Activated CD4-positive, alpha-beta memory T cell treated with anti-CD3 and anti-CD28 coated beads for 36 hours (primary cell): ENCODE data around the gene TMEM150A. TPM values are rescaled to one million over a fixed set of nuclear protein-coding genes. Genes with fewer than 3 reads are reported as not detected.

ENCODE experiments used
- CTCF ChIA-PET: fragments of 350-600 bp; sonication (Branson Sonifier 250); formaldehyde crosslinking; loops from one replicate; lab custom pipeline; 2021; ENCODE audit warnings: antibody characterized with exemption, inconsistent platforms; lab: Charles Lee
- POLR2A ChIA-PET: fragments of 350-600 bp; sonication (Branson Sonifier 250); formaldehyde crosslinking; loops from one replicate; lab custom pipeline; 2021; ENCODE audit warnings: antibody characterized with exemption; lab: Charles Lee
- DNase-seq: peaks from one replicate; pipeline ENCODE4 v3.0.0-alpha.2; 2020
- H3K27ac Mint-ChIP-seq: one replicate; pipeline ENCODE4 v1.8.0; 2021; ENCODE audit warnings: mixed read lengths
- H3K27me3 Mint-ChIP-seq: one replicate; pipeline ENCODE4 v1.8.0; 2021; ENCODE audit warnings: mixed read lengths
- H3K36me3 Mint-ChIP-seq: one replicate; pipeline ENCODE4 v1.8.0; 2021; ENCODE audit warnings: mixed read lengths
- H3K4me1 Mint-ChIP-seq: one replicate; pipeline ENCODE4 v1.8.0; 2021; ENCODE audit warnings: low read depth, mixed read lengths
- H3K4me3 Mint-ChIP-seq: one replicate; pipeline ENCODE4 v1.8.0; 2021; ENCODE audit warnings: mild to moderate bottlenecking, mixed read lengths
- H3K9me3 Mint-ChIP-seq: one replicate; pipeline ENCODE4 v1.8.0; 2021; ENCODE audit warnings: mixed read lengths
- intact Hi-C: fragments of 100-400 bp; cut with micrococcal nuclease; formaldehyde crosslinking; loops from one replicate; pipeline ENCODE4 v1.15.1; 2023
- total RNA-seq, 2 experiments: library from RNA; stranded (reverse); gene quantifications; one replicate each; pipeline ENCODE4 v1.2.3, GENCODE V29; 2021

TMEM150A gene
- total RNA-seq, 2 experiments from 2014 or later, result 1.2 to 1.6 TPM

DNA sequence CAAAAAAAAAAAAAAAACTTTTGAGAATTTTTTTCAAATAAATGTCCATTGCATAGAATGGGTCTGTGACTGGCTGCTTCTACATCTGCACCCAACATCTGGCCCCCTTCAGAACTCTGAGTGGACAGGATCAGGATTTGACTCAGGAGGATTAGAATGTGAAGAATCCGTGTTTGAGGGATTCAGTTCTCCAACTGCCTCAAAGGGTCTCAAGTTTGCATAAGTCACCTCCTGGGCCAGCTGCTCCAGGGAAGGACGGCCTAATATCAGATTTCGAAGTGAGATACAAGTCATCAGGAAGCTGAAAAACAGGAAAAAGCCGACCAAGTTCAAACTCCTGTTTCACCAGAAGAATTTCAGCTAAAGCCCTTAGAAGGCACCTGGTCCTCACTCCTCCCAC, 52.7 kb downstream of the TMEM150A start:
- CTCF ChIA-PET, result interaction anchor here (1.0 to 13.3 kb wide), 7 partner anchors 10 to 185 kb away, joined by 3 to 328 read pairs (median 45); partner anchors contain the start of genes GGCX, MAT2A and SH2D6
- POLR2A ChIA-PET, result interaction anchor here (0.9 to 5.4 kb wide), 3 partner anchors 10 to 222 kb away, joined by 3 to 52 read pairs (median 3); partner anchors contain the start of genes MAT2A, SH2D6 and TGOLN2
- Mint-ChIP-seq H3K9me3 (no peaks in the 10 kb centered on the region), H3K4me3 (no peak overlapping the region), H3K4me1 (no peaks in the 10 kb centered on the region), H3K27ac (no peak overlapping the region), H3K36me3 (peaks cover 35% of the 10 kb centered on the region), H3K27me3 (no peaks in the 10 kb centered on the region)
- intact Hi-C loops, result loop anchor here (5.0 kb wide), 1 partner anchor 248 kb away; no protein-coding TSS in a partner anchor
- DNase-seq, result no peak

DNA sequence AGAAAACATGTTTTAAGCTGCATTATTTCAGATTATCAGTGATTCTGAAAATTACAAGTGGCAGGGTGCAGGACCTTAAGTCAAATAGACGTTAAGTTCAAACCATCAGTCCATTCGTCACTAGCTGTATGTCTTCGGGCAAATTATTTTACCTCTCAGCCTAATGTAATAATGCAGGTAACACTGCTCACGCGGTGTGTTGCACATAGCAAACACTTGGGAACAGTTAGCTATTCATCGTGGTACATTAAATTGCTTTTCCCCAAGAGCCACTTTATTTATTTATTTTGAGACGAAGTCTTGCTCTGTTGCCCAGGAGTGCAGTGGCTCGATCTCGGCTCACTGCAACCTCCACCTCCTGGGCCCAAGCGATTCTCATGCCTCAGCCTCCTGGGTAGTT, 53.4 kb downstream of the TMEM150A start:
- Mint-ChIP-seq H3K27me3 (no peaks in the 10 kb centered on the region), H3K4me3 (no peak overlapping the region), H3K4me1 (peaks cover 3% of the 10 kb centered on the region), H3K9me3 (no peaks in the 10 kb centered on the region), H3K27ac (no peak overlapping the region), H3K36me3 (peaks cover 36% of the 10 kb centered on the region)
- intact Hi-C loops, result no loop called here
- no peak for DNase-seq
- ChIA-PET POLR2A (interaction anchor here (0.9 to 5.4 kb wide), 5 partner anchors 10 to 222 kb away, joined by 3 to 52 read pairs (median 5); partner anchors contain the start of genes MAT2A and SH2D6), CTCF (interaction anchor here (0.8 to 13.3 kb wide), 8 partner anchors 8 to 194 kb away, joined by 3 to 328 read pairs (median 5); partner anchors contain the start of genes ELMOD3, GGCX, MAT2A and SH2D6)

DNA sequence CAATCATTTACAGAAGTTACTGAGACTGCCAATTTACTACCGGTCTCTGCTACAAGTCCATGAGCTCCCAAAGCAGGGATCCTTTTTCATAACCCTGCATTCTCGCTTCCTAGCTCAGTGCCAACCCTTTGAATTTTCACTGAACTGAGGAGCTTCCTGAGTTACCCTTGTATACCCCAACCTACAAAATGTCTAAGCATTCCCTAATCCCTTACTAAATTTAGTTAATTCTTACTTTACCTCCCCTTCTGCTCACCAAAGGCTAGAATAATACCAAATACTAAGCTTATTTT, 53.9 kb downstream of the TMEM150A start:
- peaks cover 34% of the 10 kb centered on the region for H3K36me3 Mint-ChIP-seq
- no peak overlapping the region for H3K4me3 Mint-ChIP-seq
- CTCF ChIA-PET, result interaction anchor here (0.8 to 13.3 kb wide), 8 partner anchors 8 to 194 kb away, joined by 3 to 328 read pairs (median 5); partner anchors contain the start of genes ELMOD3, GGCX, MAT2A and SH2D6
- H3K27me3 Mint-ChIP-seq, result no peaks in the 10 kb centered on the region
- H3K27ac Mint-ChIP-seq, result no peak overlapping the region
- H3K9me3 Mint-ChIP-seq, result no peaks in the 10 kb centered on the region
- DNase-seq, result no peak
- POLR2A ChIA-PET, result interaction anchor here (0.7 to 5.4 kb wide), 6 partner anchors 9 to 222 kb away, joined by 3 to 52 read pairs (median 4); partner anchors contain the start of genes MAT2A and SH2D6
- intact Hi-C loops, result no loop called here
- peaks cover 6% of the 10 kb centered on the region for H3K4me1 Mint-ChIP-seq

Other genes starting within 250 kb of the TMEM150A start
- gene RETSAT, start 248.2 kb downstream of the TMEM150A start, total RNA-seq, result 10 to 100 TPM; 22.6 to 22.8 TPM
- 10 to 100 TPM; 11.1 to 15.0 TPM for gene ELMOD3, start 247.9 kb downstream of the TMEM150A start, total RNA-seq
- gene CAPG, start 192.3 kb downstream of the TMEM150A start, total RNA-seq, result 10 to 100 TPM; 24.1 to 25.6 TPM
- 1 to 10 TPM in 1 of 2 experiments, under 1 TPM in 1; 0.65 to 1.4 TPM for gene SH2D6, start 184.0 kb downstream of the TMEM150A start, total RNA-seq
- gene MAT2A, start 63.5 kb downstream of the TMEM150A start, total RNA-seq, result 100 to 1,000 TPM; 196 to 208 TPM
- gene GGCX, start 41.2 kb downstream of the TMEM150A start, total RNA-seq, result 10 to 100 TPM; 24.2 to 25.2 TPM
- 100 to 1,000 TPM; 112 to 114 TPM for gene VAMP8, start 25.1 kb downstream of the TMEM150A start, total RNA-seq
- 10 to 100 TPM; 49.7 to 51.9 TPM for gene VAMP5, start 18.3 kb downstream of the TMEM150A start, total RNA-seq
- 100 to 1,000 TPM; 120 to 124 TPM for gene RNF181, start 7.0 kb downstream of the TMEM150A start, total RNA-seq
- gene C2orf68, start 9.4 kb upstream of the TMEM150A start, total RNA-seq, result 10 to 100 TPM; 36.3 to 39.1 TPM
- gene USP39, start 13.5 kb upstream of the TMEM150A start, total RNA-seq, result 10 to 100 TPM; 83.2 to 83.4 TPM
- gene SFTPB, start 65.5 kb upstream of the TMEM150A start, total RNA-seq, result not detected
- 10 to 100 TPM; 21.5 to 22.8 TPM for gene GNLY, start 91.7 kb upstream of the TMEM150A start, total RNA-seq
- gene ATOH8, start 151.3 kb upstream of the TMEM150A start, total RNA-seq, result not detected